SJSA1 (cell line): ENCODE measurements around the gene LANCL1. TPM values are rescaled to one million over a fixed set of nuclear protein-coding genes. Genes with fewer than 3 reads are reported as not detected.

Experiments
- DNase-seq, 2 experiments: peaks; one replicate each; pipeline ENCODE4 v3.0.0-alpha.2; 2015 to 2020; ENCODE audit warnings: low spot score in 2 of 2, low read depth in 1 of 2
- H3K27ac ChIP-seq: fragments of 250-450 bp; sonication (Bioruptor Pico); 2 replicates; pipeline ENCODE4 v1.5.1; 2020; ENCODE audit warnings: mild to moderate bottlenecking, moderate library complexity
- H3K27me3 ChIP-seq: fragments of 250-450 bp; sonication (Bioruptor Pico); replicated peaks from 2 replicates; pipeline ENCODE4 v1.5.1; 2020; ENCODE audit warnings: mild to moderate bottlenecking, moderate library complexity
- H3K36me3 ChIP-seq: fragments of 250-450 bp; sonication (Bioruptor Pico); 2 replicates; pipeline ENCODE4 v1.5.1; 2020; ENCODE audit warnings: mild to moderate bottlenecking
- H3K4me1 ChIP-seq: fragments of 250-450 bp; sonication (Bioruptor Pico); replicated peaks from 2 replicates; pipeline ENCODE4 v1.6.1; 2021; ENCODE audit warnings: mild to moderate bottlenecking
- H3K4me3 ChIP-seq: fragments of 250-450 bp; sonication (Bioruptor Pico); 2 replicates; pipeline ENCODE4 v1.5.1; 2020; ENCODE audit warnings: mild to moderate bottlenecking
- H3K9me3 ChIP-seq: fragments of 250-450 bp; sonication (Bioruptor Pico); replicated peaks from 2 replicates; pipeline ENCODE4 v1.5.1; 2020; ENCODE audit warnings: mild to moderate bottlenecking
- total RNA-seq: library from RNA; depleted of rRNA; stranded (reverse); fragments of >200 nt; shearing (Covaris generic); gene quantifications from 2 replicates; pipeline ENCODE4 v1.2.3, GENCODE V29; 2014; rRNA removed

Gene LANCL1
- total RNA-seq, 1 experiment from 2014 or later = 38.1 TPM

GRCh38 chr2:210412660-210413059, 63.9 kb downstream of the LANCL1 start:
- DNase-seq = no peak

GRCh38 chr2:210410542-210410941, 66.0 kb downstream of the LANCL1 start:
- H3K4me3 ChIP-seq = no peak overlapping the region
- H3K36me3 ChIP-seq = no peaks in the 10 kb centered on the region
- no peaks in the 10 kb centered on the region for H3K4me1 ChIP-seq
- no peak overlapping the region for H3K27ac ChIP-seq
- H3K9me3 ChIP-seq = no peaks in the 10 kb centered on the region
- DNase-seq = no peak
- no peaks in the 10 kb centered on the region for H3K27me3 ChIP-seq

More at GRCh38 chr2:210412660-210413059, 63.9 kb downstream of the LANCL1 start:
- Histone ChIP-seq H3K27me3 (no peaks in the 10 kb centered on the region), H3K36me3 (no peaks in the 10 kb centered on the region), H3K9me3 (no peaks in the 10 kb centered on the region), H3K27ac (no peak overlapping the region), H3K4me3 (no peak overlapping the region), H3K4me1 (no peaks in the 10 kb centered on the region)

GRCh38 chr2:210399440-210400041, 77.0 kb downstream of the LANCL1 start:
- H3K4me3 ChIP-seq = no peak overlapping the region
- DNase-seq = peak in 1 of 2 experiments; percentile 32
- H3K36me3 ChIP-seq = no peaks in the 10 kb centered on the region
- H3K4me1 ChIP-seq = no peaks in the 10 kb centered on the region
- H3K27me3 ChIP-seq = no peaks in the 10 kb centered on the region
- no peak overlapping the region for H3K27ac ChIP-seq
- no peaks in the 10 kb centered on the region for H3K9me3 ChIP-seq

- DNase-seq = no peak
- Histone ChIP-seq H3K36me3 (no peaks in the 10 kb centered on the region), H3K27me3 (no peaks in the 10 kb centered on the region), H3K27ac (no peak overlapping the region), H3K4me3 (no peak overlapping the region), H3K4me1 (no peaks in the 10 kb centered on the region), H3K9me3 (no peaks in the 10 kb centered on the region)
Measured at GRCh38 chr2:210392469-210392881, 84.1 kb downstream of the LANCL1 start.

- H3K4me3 ChIP-seq = no peak overlapping the region
- DNase-seq = no peak
Measured at GRCh38 chr2:210389856-210390255, 86.7 kb downstream of the LANCL1 start.

GRCh38 chr2:210388148-210388547, 88.4 kb downstream of the LANCL1 start:
- Histone ChIP-seq H3K27ac (no peak overlapping the region), H3K4me3 (no peak overlapping the region)
- DNase-seq = no peak

More at GRCh38 chr2:210389856-210390255, 86.7 kb downstream of the LANCL1 start:
- no peak overlapping the region for H3K27ac ChIP-seq
- no peaks in the 10 kb centered on the region for H3K4me1 ChIP-seq
- no peaks in the 10 kb centered on the region for H3K36me3 ChIP-seq
- H3K27me3 ChIP-seq = no peaks in the 10 kb centered on the region; the same call in 1 of the 2 replicates
- H3K9me3 ChIP-seq = no peaks in the 10 kb centered on the region

GRCh38 chr2:210387074-210387473, 89.5 kb downstream of the LANCL1 start:
- Histone ChIP-seq H3K4me3 (no peak overlapping the region), H3K27me3 (no peaks in the 10 kb centered on the region; the same call in 1 of the 2 replicates), H3K4me1 (no peaks in the 10 kb centered on the region), H3K36me3 (no peaks in the 10 kb centered on the region), H3K27ac (no peak overlapping the region), H3K9me3 (no peaks in the 10 kb centered on the region)
- DNase-seq = no peak

More at GRCh38 chr2:210388148-210388547, 88.4 kb downstream of the LANCL1 start:
- Histone ChIP-seq H3K9me3 (no peaks in the 10 kb centered on the region), H3K27me3 (no peaks in the 10 kb centered on the region; the same call in 1 of the 2 replicates), H3K4me1 (no peaks in the 10 kb centered on the region), H3K36me3 (no peaks in the 10 kb centered on the region)

Other genes starting within 250 kb of the LANCL1 start
- gene MYL1, start 161.6 kb downstream of the LANCL1 start, total RNA-seq = not detected in 2 replicates
- gene CPS1, start 79.8 kb upstream of the LANCL1 start, total RNA-seq = 16.0 and 24.7 TPM in 2 replicates